GM21786 (cell line): ENCODE results near the gene C15orf61.

ENCODE experiments used
- ATAC-seq: cut with Tn5 transposase; IDR thresholded peaks from one replicate; pipeline ENCODE4 v1.9.1; 2021; ENCODE audit not compliant: unreplicated experiment

Gene C15orf61

GRCh38 chr15:67579164-67579563 lies 58.2 kb downstream of the C15orf61 start:
- no peak for ATAC-seq
